Upper lobe of left lung (tissue), 4 donors: ENCODE data around the gene GALP.

Experiments used
- POLR2AphosphoS5 ChIP-seq, 2 donors: sonication (generic); formaldehyde crosslinking; IDR thresholded peaks; one replicate each; pipeline ENCODE4 v1.5.1; 2017; ENCODE audit warnings: antibody characterized with exemption in 2 of 2
- TF ChIP-seq, protein P1 (sequence below), 6 experiments: fragments of 450-650 bp in 4 of 6; fragments of 200-600 bp in 2 of 6; sonication (generic) in 2 of 6; IDR thresholded peaks; one replicate each; pipeline ENCODE4 v1.5.1; 2016 to 2019; ENCODE audit warnings: antibody characterized with exemption in 6 of 6

DNA sequence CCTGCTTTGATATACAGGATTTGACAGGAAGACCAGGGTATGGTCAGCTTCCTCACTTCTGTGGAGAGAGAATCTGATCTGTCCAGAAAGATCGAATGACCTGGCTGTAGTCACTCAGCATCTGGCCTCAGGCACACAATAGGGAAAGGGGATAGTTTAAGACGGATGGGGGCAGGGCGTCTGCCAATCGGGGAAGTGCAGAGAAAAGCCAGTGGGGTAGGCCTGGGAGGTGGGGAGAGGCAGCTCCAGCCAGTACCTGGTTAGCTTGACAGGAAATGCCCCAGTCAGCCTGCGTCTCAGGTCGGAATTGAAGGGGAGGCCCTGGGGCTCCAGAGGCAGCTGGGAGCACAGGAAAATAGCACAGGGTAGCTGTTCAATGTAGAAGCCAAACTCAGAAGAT lies 22.3 kb upstream of the GALP start:
- TF ChIP-seq, protein P1, sequence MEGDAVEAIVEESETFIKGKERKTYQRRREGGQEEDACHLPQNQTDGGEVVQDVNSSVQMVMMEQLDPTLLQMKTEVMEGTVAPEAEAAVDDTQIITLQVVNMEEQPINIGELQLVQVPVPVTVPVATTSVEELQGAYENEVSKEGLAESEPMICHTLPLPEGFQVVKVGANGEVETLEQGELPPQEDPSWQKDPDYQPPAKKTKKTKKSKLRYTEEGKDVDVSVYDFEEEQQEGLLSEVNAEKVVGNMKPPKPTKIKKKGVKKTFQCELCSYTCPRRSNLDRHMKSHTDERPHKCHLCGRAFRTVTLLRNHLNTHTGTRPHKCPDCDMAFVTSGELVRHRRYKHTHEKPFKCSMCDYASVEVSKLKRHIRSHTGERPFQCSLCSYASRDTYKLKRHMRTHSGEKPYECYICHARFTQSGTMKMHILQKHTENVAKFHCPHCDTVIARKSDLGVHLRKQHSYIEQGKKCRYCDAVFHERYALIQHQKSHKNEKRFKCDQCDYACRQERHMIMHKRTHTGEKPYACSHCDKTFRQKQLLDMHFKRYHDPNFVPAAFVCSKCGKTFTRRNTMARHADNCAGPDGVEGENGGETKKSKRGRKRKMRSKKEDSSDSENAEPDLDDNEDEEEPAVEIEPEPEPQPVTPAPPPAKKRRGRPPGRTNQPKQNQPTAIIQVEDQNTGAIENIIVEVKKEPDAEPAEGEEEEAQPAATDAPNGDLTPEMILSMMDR (IDR thresholded peaks at IDR 0.05), result no peak
- no peak for TF ChIP-seq POLR2AphosphoS5 (IDR thresholded peaks at IDR 0.05)
